H1 (cell line): Measurements from ENCODE around the gene RAD52.

Source experiments
- CHD1 ChIP-seq: IDR thresholded peaks from 2 replicates; pipeline ENCODE4 v1.6.1; 2012; ENCODE audit warnings: low read depth, low read length, improper control_type of control experiment
- CHD2 ChIP-seq: IDR thresholded peaks from 2 replicates; pipeline ENCODE4 v1.6.1; 2012; ENCODE audit warnings: low read length, improper control_type of control experiment
- EZH2 ChIP-seq: fragments of 200-600 bp; sonication (generic); IDR thresholded peaks from 2 replicates; pipeline ENCODE4 v1.7.1; 2012; ENCODE audit warnings: low read depth, mild to moderate bottlenecking, moderate library complexity, low read length, inconsistent platforms; ENCODE audit not compliant: severe bottlenecking
- GTF2F1 ChIP-seq: IDR thresholded peaks from 2 replicates; pipeline ENCODE4 v1.6.1; 2012; ENCODE audit warnings: low read depth, low read length, improper control_type of control experiment, borderline replicate concordance
- JUN ChIP-seq: IDR thresholded peaks from 2 replicates; pipeline ENCODE4 v1.6.1; 2011; ENCODE audit warnings: low read depth, mild to moderate bottlenecking, improper control_type of control experiment, low read length
- POU5F1 ChIP-seq: IDR thresholded peaks from 2 replicates; pipeline ENCODE4 v1.6.1; 2011; ENCODE audit warnings: low read depth, mild to moderate bottlenecking, low read length, moderate library complexity
- RFX5 ChIP-seq: IDR thresholded peaks from 2 replicates; pipeline ENCODE4 v1.6.1; 2011; ENCODE audit warnings: low read depth, low read length, improper control_type of control experiment, borderline replicate concordance
- RXRA ChIP-seq: IDR thresholded peaks from 2 replicates; pipeline ENCODE4 v1.6.1; 2011; ENCODE audit warnings: low read depth, mild to moderate bottlenecking, low read length, moderate library complexity; ENCODE audit not compliant: insufficient read depth
- SIN3A ChIP-seq, 2 experiments: IDR thresholded peaks in 1 of 2; conservative IDR thresholded peaks in 1 of 2; 2 replicates each; pipeline ENCODE4 v1.6.1; 2011 to 2012; ENCODE audit warnings: low read length in 2 of 2, improper control_type of control experiment in 1 of 2, low read depth in 1 of 2, mild to moderate bottlenecking in 1 of 2
- SUZ12 ChIP-seq: fragments of 200-600 bp; sonication (generic); IDR thresholded peaks from 2 replicates; pipeline ENCODE4 v1.6.1; 2012; ENCODE audit warnings: mild to moderate bottlenecking, inconsistent platforms, low read length, moderate library complexity, mixed read lengths
- TAF1 ChIP-seq: IDR thresholded peaks from 2 replicates; pipeline ENCODE4 v1.6.1; 2011; ENCODE audit warnings: mild to moderate bottlenecking, low read depth, low read length
- TF ChIP-seq, protein P1 (sequence below), 3 experiments: IDR thresholded peaks; 1 replicate in 2 of 3; 2 replicates in 1 of 3; pipeline versions ENCODE4 v1.5.1 to v1.6.1; 2011; ENCODE audit warnings: low read length in 3 of 3, mild to moderate bottlenecking in 3 of 3, inconsistent platforms in 2 of 3, low read depth in 1 of 3, moderate library complexity in 1 of 3; ENCODE audit not compliant: insufficient read depth in 1 of 3; ENCODE audit errors: control extremely low read depth in 1 of 3
- TF ChIP-seq, protein P2 (sequence below): IDR thresholded peaks from 2 replicates; pipeline ENCODE4 v1.6.1; 2012; ENCODE audit warnings: inconsistent platforms

DNA sequence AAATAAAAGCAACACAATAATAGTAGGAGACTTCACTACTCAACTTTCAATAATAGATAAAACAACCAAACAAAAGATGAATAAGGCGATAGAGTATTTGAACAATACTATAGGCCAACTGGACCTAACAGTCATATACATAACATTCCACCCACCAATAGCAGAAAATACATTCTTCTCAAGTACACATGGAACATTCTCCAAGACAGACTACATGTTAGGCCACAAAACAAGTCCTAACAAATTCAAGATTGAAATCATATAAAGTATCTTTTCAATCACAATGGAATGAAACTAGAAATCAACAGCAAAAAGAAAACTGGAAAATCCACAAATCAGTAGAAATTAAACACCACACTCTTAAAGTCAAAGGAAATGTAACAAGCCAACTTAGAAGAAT is 28.8 kb downstream of the RAD52 start:
- TF ChIP-seq RXRA (no peak), GTF2F1 (no peak), EZH2 (no peak), RFX5 (no peak), CHD2 (no peak), POU5F1 (no peak), SIN3A (conservative IDR thresholded peaks at IDR 0.05 in 1 of 2, IDR thresholded peaks at IDR 0.05 in 1 of 2; ENCODE audit: low read depth in 1 of 2, low read length in 2 of 2) (no peak), JUN (no peak), TAF1 (no peak), SUZ12 (no peak), CHD1 (no peak)
- TF ChIP-seq, protein P1, sequence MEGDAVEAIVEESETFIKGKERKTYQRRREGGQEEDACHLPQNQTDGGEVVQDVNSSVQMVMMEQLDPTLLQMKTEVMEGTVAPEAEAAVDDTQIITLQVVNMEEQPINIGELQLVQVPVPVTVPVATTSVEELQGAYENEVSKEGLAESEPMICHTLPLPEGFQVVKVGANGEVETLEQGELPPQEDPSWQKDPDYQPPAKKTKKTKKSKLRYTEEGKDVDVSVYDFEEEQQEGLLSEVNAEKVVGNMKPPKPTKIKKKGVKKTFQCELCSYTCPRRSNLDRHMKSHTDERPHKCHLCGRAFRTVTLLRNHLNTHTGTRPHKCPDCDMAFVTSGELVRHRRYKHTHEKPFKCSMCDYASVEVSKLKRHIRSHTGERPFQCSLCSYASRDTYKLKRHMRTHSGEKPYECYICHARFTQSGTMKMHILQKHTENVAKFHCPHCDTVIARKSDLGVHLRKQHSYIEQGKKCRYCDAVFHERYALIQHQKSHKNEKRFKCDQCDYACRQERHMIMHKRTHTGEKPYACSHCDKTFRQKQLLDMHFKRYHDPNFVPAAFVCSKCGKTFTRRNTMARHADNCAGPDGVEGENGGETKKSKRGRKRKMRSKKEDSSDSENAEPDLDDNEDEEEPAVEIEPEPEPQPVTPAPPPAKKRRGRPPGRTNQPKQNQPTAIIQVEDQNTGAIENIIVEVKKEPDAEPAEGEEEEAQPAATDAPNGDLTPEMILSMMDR (IDR thresholded peaks at IDR 0.05; ENCODE audit: control extremely low read depth in 1 of 3, insufficient read depth in 1 of 3, low read depth in 1 of 3, low read length in 3 of 3) = no peak
- TF ChIP-seq, protein P2, sequence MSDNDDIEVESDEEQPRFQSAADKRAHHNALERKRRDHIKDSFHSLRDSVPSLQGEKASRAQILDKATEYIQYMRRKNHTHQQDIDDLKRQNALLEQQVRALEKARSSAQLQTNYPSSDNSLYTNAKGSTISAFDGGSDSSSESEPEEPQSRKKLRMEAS = no peak
